Measurements from ENCODE around the gene NHLH1.

NHLH1 gene

DNA sequence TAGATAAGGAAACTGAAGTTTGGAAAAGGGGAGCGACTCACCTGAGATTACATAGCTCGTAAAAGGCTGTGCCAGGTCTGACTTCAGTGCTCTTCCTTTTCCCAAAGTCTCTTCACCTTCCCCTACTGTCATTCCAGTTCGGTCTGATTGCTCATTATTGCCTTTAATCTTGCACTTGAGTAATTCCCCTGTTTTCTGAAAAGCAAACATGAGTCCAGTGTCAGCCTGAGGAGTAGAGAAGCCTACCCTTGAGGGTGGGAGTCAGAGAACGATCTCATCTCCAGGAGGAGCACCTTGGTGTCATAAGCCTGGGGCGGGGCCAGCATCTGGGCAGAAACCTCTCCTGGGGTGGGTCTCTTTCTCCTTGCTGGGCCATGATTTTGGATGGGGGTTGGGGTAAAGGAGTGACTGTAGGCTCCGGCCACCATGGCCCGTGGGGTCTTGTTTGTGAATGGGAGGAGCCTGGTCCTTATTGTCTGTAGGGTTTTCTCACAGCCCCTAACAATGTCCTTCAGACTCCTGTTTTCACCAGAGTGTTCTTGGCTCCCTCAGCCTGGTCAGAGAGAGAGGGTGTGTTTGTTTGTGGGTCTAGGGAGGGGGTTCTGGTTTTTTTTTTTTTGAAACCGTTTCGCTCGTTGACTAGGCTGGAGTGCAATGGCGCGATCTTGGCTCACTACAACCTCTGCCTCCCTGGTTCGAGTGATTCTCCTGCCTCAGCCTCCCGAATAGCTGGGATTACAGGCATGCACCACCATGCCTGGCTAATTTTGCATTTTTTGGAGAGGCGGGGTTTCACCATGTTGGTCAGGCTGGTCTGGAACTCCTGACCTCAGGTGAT lies 39.5 kb downstream of the NHLH1 start:
- DNase-seq (ENCODE audit: insufficient read length) (no peak), FAIRE-seq (no peak)
- TF ChIP-seq POLR2A (IDR thresholded peaks at IDR 0.05; ENCODE audit: low read depth, low read length) (no peak), POLR2AphosphoS5 (IDR thresholded peaks at IDR 0.05; ENCODE audit: low read depth, low read length) (no peak), TAF1 (IDR thresholded peaks at IDR 0.05; ENCODE audit: borderline replicate concordance, low read depth, low read length) (no peak)

DNA sequence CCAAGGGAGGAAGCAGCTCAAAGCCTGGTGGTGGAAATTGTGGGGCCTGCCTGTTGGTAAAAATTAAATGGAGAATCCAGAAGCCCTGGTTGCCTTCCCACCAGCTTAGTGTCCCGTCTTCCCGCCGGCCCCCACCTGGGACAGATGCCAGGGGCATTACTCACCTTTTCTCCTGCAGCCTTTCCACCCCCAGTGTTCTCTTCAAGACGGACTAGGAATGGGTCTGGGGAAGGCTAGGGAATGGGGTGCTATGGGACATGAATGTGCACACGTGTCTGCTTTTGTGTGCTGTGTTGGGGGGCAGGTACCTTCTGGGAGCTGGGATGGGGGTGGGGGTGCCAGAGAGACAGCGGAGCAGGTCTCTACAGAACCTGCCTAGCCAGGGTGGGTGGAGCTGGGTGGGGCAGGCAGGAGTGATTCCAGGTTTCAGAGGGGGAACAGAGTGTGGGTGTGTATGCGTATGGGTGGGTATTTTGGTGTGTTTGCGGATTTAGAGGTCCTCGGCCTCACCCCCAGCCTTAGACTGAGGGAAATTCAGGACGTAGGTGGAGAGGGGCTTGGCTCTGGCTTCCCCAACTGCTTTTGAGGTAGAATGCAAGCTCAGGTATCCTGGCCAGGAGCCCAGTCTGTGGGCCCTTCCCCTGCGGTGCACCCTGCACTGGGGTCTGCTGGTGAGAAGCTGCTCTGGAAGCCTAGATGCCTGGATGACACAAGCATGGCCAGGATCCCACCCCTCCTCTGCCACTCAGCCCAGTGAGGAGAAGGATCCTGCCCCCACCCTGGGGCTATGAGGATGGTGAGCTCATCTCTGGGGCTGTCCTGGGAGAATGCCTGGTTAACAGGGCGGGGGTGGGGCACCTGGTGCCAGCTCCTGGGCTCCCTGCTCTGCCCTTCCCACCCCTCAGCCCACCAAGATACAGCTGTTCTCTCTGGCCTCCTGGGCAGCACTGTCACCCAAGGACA lies 41.2 kb downstream of the NHLH1 start:
- no peak for TF ChIP-seq POLR2A (IDR thresholded peaks at IDR 0.05; ENCODE audit: low read depth, low read length)
- no peak for TF ChIP-seq TAF1 (IDR thresholded peaks at IDR 0.05; ENCODE audit: borderline replicate concordance, low read depth, low read length)
- no peak for TF ChIP-seq POLR2AphosphoS5 (IDR thresholded peaks at IDR 0.05; ENCODE audit: low read depth, low read length)
- DNase-seq (ENCODE audit: insufficient read length) (no peak), FAIRE-seq (no peak)

DNA sequence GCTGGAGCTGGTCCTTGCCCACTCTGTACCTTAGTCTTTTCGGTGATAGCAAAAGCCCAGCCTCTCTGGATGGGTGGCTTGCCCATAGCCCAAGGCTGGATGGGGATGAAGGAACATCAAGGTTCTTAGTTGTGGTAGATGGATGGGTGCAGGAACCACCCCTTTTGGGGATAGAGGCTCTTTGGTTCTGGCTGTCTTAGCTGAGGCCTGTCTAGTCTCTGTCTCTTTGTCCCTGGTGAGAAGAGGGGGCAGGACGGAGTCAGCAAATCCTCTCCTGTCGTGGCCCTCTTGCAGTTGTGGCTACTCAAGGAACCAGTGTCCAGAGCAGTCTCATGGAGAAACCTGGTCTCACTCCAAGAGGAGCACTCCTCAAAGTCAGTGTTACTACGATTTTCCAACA lies 42.0 kb downstream of the NHLH1 start:
- TF ChIP-seq POLR2AphosphoS5 (IDR thresholded peaks at IDR 0.05; ENCODE audit: low read depth, low read length) (no peak), TAF1 (IDR thresholded peaks at IDR 0.05; ENCODE audit: borderline replicate concordance, low read depth, low read length) (no peak), POLR2A (IDR thresholded peaks at IDR 0.05; ENCODE audit: low read depth, low read length) (no peak)
- DNase-seq (ENCODE audit: insufficient read length), result no peak
- no peak for FAIRE-seq

DNA sequence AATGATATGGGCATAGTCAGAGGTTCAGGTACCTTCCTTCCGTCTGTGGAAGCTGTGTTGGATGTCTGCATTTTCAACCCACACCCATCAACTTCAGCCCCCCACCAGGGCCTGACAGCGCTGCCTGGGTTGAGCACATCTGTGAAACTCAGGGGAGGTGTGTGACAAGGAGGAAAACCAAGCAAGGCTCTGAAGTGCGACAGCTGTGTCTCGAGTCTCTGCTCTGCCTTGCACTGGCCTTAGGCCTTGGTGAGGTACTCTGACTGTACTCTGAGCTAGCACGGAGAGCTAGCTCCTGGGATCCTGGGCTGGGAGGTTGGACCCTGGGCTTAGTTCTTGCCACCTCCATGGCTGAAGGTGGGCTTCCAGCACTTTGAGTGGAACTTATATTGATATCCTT lies 42.6 kb downstream of the NHLH1 start:
- DNase-seq (ENCODE audit: insufficient read length) (no peak), FAIRE-seq (no peak)
- no peak for TF ChIP-seq POLR2AphosphoS5 (IDR thresholded peaks at IDR 0.05; ENCODE audit: low read depth, low read length)
- no peak for TF ChIP-seq POLR2A (IDR thresholded peaks at IDR 0.05; ENCODE audit: low read depth, low read length)
- TF ChIP-seq TAF1 (IDR thresholded peaks at IDR 0.05; ENCODE audit: borderline replicate concordance, low read depth, low read length), result no peak

DNA sequence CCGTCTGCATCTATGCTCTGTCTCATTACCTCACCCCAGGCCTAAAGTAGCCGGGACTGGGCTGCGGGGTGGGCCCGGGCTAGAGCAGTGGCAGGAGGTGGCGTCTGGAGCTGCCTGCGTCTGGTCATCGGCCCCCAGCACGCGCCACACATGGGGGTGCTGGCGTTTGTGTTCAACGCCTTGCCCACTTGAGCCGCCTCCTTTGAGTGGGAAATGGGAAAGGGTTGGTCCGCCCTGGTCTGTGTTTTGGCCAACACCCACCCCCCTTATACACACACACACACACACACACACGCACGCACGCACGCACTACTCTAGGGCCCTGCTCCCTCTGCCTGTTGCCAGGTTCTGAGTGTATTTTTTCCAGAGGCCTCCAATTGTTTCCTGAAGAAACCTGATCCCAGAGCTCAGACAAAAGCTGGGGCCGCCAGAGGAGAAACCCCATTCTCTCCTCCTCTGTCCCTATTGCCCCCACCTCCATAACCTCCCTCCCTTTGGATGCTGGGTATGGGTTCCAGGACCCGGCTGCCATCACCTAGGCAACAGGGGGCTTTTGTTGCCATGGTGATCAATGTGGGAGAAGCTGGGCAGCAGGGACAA lies 43.6 kb downstream of the NHLH1 start:
- no peak for TF ChIP-seq POLR2AphosphoS5 (IDR thresholded peaks at IDR 0.05; ENCODE audit: low read depth, low read length)
- no peak for TF ChIP-seq TAF1 (IDR thresholded peaks at IDR 0.05; ENCODE audit: borderline replicate concordance, low read depth, low read length)
- TF ChIP-seq POLR2A (IDR thresholded peaks at IDR 0.05; ENCODE audit: low read depth, low read length), result no peak
- DNase-seq (ENCODE audit: insufficient read length) (no peak), FAIRE-seq (no peak)

DNA sequence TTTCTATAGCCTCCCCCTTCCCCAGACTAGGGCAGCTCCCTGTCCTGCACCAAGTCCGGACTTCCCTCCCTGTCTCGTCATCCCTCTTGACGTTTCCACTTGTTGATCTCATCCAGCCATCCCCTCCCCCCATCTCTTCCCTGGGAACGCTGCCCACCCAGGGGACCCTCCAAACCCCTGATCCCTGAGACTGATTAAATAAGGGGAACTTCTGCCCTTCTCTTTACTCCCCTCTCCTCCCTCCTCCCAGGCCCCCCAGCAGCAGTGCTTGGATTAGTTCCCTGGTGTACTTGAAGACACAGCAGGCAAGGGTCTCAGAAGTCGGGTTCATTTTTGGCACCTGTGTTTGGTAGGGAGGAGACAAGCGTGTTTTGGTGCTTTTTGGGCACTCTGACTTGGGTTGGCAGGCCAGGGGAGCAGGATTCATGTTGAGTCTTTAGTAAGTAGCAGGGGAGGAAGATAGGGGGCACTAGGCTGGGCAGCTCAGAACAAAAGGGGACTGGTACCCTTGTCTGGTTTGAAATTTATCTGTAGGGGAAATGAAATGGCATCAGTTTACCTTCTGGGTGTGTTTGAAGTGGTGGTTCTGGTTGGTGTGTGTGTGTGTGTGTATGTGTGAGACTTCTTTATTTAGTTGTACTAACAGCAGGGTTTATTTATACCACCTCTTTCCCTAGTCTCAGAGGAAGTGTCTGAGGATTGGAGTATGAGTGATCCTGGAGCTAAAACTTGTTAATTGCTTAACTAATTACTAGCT lies 44.6 kb downstream of the NHLH1 start:
- no peak for DNase-seq (ENCODE audit: insufficient read length)
- no peak for FAIRE-seq
- TF ChIP-seq POLR2A (IDR thresholded peaks at IDR 0.05; ENCODE audit: low read depth, low read length) (no peak), TAF1 (IDR thresholded peaks at IDR 0.05; ENCODE audit: borderline replicate concordance, low read depth, low read length) (no peak), POLR2AphosphoS5 (IDR thresholded peaks at IDR 0.05; ENCODE audit: low read depth, low read length) (no peak)

DNA sequence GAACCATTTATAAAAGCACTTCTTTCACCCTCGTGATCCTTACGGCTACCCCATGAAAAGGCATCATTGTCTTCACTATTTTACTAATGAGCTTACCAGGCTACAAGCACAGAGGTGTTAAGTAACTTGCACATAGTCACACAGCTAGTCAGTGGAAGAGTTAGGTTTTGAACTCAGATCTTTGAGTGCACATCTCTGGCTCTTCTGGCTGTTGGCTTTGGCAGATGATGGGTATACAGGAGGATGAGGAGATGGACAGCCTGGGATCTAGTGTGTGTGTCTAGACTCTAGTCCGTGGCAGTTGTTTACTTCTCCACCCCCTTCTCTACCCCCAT lies 45.1 kb downstream of the NHLH1 start:
- DNase-seq (ENCODE audit: insufficient read length), result no peak
- TF ChIP-seq POLR2AphosphoS5 (IDR thresholded peaks at IDR 0.05; ENCODE audit: low read depth, low read length) (no peak), TAF1 (IDR thresholded peaks at IDR 0.05; ENCODE audit: borderline replicate concordance, low read depth, low read length) (no peak), POLR2A (IDR thresholded peaks at IDR 0.05; ENCODE audit: low read depth, low read length) (no peak)
- no peak for FAIRE-seq

DNA sequence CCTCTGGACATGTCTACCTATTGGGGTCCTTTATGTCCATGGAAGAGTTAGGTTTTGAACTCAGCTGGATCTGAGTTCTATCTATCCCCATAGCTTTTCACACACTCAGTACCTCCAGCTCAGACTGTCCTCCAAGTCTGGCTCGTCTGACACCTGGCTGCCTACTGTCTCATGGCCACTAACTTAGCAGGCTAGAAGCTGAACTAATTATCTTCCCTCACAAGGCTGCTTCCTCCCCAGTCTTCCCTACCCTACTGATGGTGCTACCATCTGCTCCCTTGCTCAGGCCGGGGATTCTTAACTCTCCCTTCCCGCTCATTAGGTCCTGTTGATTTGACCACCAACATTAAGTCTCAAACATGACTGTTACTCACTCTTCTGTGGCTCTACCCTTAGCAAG lies 46.8 kb downstream of the NHLH1 start:
- TF ChIP-seq POLR2A (IDR thresholded peaks at IDR 0.05; ENCODE audit: low read depth, low read length), result no peak
- TF ChIP-seq TAF1 (IDR thresholded peaks at IDR 0.05; ENCODE audit: borderline replicate concordance, low read depth, low read length), result no peak
- no peak for TF ChIP-seq POLR2AphosphoS5 (IDR thresholded peaks at IDR 0.05; ENCODE audit: low read depth, low read length)

DNA sequence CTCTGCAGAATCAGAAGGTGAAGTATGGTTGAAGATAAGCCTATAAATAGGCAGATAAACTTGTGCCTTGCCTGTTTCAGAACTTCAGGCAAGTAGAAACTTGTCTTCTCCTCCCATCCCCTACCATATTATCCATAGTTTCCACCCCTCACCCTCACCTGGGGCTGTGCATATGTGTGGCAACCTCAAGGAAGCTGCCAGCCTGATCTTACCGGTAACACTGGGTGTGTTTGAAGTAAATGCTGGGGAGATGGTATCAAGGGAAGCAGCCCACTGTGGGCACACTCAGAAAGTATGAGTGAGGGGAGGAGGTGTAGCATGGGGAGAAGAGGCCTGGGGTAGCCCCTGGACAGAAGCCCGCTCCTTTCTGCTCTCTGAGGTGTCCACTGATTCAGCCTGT lies 48.0 kb downstream of the NHLH1 start:
- DNase-seq (ENCODE audit: insufficient read length) (no peak), FAIRE-seq (no peak)
- TF ChIP-seq POLR2A (IDR thresholded peaks at IDR 0.05; ENCODE audit: low read depth, low read length) (no peak), POLR2AphosphoS5 (IDR thresholded peaks at IDR 0.05; ENCODE audit: low read depth, low read length) (no peak), TAF1 (IDR thresholded peaks at IDR 0.05; ENCODE audit: borderline replicate concordance, low read depth, low read length) (no peak)

More for the DNA sequence above, 46.8 kb downstream of the NHLH1 start:
- no peak for FAIRE-seq
- no peak for DNase-seq (ENCODE audit: insufficient read length)

DNA sequence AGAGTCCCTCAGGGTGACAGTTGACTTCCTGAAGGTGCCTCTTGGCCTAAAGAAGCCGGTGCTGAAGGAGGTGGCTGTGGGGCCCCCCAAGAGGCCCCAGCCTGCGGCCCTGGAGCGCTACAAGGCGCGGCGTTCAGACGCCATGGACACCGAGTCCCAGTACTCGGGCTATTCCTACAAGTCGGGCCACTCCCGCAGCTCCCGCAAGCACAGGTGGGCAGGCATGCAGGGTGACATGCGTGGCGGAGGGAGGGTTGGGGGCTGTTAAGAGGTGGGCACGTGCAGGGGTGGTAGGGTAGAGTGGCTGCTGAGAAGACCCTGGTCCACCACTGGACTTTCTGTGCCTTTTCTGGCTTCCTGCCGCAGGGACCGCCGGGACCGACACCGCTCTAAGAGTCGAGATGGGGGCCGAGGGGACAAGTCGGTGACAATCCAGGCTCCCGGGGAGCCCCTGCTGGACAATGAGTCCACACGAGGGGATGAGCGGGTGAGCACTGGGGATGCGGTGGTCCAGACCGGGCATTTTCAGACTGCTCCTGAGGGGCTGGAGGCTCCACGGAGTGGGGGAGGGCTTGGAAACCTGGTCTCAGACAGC lies 48.9 kb downstream of the NHLH1 start:
- DNase-seq (ENCODE audit: insufficient read length), result no peak
- FAIRE-seq, result no peak
- TF ChIP-seq POLR2A (IDR thresholded peaks at IDR 0.05; ENCODE audit: low read depth, low read length), result no peak
- TF ChIP-seq TAF1 (IDR thresholded peaks at IDR 0.05; ENCODE audit: borderline replicate concordance, low read depth, low read length), result no peak
- no peak for TF ChIP-seq POLR2AphosphoS5 (IDR thresholded peaks at IDR 0.05; ENCODE audit: low read depth, low read length)
